ENCODE data around the gene PGGHG. TPM values are rescaled to one million over a fixed set of nuclear protein-coding genes. Genes with fewer than 3 reads are reported as not detected.

The PGGHG gene
- total RNA-seq, 1 donor from 2014 or later = 46.7 TPM

- DNase-seq (ENCODE audit: extremely low spot score in 2 of 2) = peak in 1 of 2 donors; percentile 60
- H3K4me1 ChIP-seq = no peaks in the 10 kb centered on the region
- H3K27ac ChIP-seq = no peak overlapping the region
- no peak for TF ChIP-seq POLR2AphosphoS5 (IDR thresholded peaks at IDR 0.05; ENCODE audit: insufficient read depth in 1 of 2, low read depth in 1 of 2)
- no peak for TF ChIP-seq POLR2A (IDR thresholded peaks at IDR 0.05)
- intact Hi-C loops (cut with DNase I) = loop anchor here (10.0 kb wide), 1 partner anchor 195 kb away; the partner anchor contains the start of gene ANO9
- H3K27me3 ChIP-seq = no peaks in the 10 kb centered on the region
- H3K36me3 ChIP-seq = peaks cover 0 to 76% of the 10 kb centered on the region in 2 donors
- no peak overlapping the region for H3K4me3 ChIP-seq
- H3K9me3 ChIP-seq = no peaks in the 10 kb centered on the region
These were observed 38.7 kb upstream of the PGGHG start for GRCh38 chr11:250274-250673.

DNA sequence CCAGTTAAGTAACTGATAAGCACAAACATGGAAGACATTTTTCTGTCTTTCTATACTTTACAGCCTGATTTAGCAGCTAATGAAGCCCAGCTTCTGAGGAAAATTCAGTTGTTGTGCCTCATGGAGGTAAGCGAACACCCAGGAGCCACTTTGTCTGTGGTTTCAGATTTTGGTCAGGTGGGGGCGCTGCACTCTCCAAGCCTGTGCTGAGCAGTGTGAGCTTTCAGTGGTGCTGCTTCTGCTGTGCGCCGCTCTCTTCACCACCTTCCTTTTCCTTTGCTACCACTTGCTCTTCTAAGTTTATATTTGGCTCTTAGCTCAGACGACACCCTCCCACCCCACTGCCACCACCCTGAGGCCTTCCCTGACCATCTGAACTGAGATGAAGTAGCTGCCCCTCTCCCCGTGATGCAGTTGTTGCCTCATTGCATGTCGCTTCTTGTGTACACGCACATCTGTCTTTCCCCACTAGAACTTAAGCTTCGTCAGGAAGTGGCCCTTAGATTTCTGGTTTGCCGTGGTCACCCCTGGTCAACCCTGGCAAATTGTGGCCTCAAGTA lies 38.1 kb upstream of the PGGHG start:
- Histone ChIP-seq H3K27me3 (no peaks in the 10 kb centered on the region), H3K4me3 (no peak overlapping the region), H3K27ac (no peak overlapping the region), H3K9me3 (no peaks in the 10 kb centered on the region), H3K36me3 (peaks cover 0 to 72% of the 10 kb centered on the region in 2 donors), H3K4me1 (no peaks in the 10 kb centered on the region)
- peak in 2 of 3 experiments; percentile 46 to 53 for TF ChIP-seq CTCF (IDR thresholded peaks at IDR 0.05)
- no peak for TF ChIP-seq POLR2AphosphoS5 (IDR thresholded peaks at IDR 0.05; ENCODE audit: insufficient read depth in 1 of 2, low read depth in 1 of 2)
- no peak for TF ChIP-seq POLR2A (IDR thresholded peaks at IDR 0.05)
- DNase-seq (ENCODE audit: extremely low spot score in 2 of 2) = peak in 1 of 2 donors; percentile 60
- intact Hi-C loops (cut with DNase I) = loop anchor here (10.0 kb wide), 1 partner anchor 194 kb away; the partner anchor contains the start of gene ANO9

DNA sequence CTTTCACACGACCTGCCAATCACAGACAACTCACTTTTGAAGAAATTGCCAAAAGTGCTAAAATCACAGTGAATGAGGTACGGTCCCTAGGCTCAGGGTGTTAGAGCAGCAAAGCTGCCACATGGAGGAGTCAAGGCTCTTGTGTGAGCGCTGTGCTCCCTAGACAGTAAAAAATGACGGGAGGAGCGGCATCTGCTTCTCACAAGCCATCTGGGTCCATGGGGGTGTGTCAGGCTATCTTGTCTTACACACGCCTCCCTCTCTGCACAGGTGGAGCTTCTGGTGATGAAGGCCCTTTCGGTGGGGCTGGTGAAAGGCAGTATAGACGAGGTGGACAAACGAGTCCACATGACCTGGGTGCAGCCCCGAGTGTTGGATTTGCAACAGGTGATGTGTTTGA lies 37.4 kb upstream of the PGGHG start:
- intact Hi-C loops (cut with DNase I) = loop anchor here (10.0 kb wide), 1 partner anchor 193 kb away; the partner anchor contains the start of gene ANO9
- Histone ChIP-seq H3K27ac (no peak overlapping the region), H3K27me3 (no peaks in the 10 kb centered on the region), H3K9me3 (no peaks in the 10 kb centered on the region), H3K4me3 (no peak overlapping the region), H3K36me3 (peaks cover 0 to 65% of the 10 kb centered on the region in 2 donors), H3K4me1 (no peaks in the 10 kb centered on the region)
- no peak for TF ChIP-seq POLR2A (IDR thresholded peaks at IDR 0.05)
- TF ChIP-seq CTCF (IDR thresholded peaks at IDR 0.05) = no peak
- TF ChIP-seq POLR2AphosphoS5 (IDR thresholded peaks at IDR 0.05; ENCODE audit: insufficient read depth in 1 of 2, low read depth in 1 of 2) = no peak
- DNase-seq (ENCODE audit: extremely low spot score in 2 of 2) = no peak

DNA sequence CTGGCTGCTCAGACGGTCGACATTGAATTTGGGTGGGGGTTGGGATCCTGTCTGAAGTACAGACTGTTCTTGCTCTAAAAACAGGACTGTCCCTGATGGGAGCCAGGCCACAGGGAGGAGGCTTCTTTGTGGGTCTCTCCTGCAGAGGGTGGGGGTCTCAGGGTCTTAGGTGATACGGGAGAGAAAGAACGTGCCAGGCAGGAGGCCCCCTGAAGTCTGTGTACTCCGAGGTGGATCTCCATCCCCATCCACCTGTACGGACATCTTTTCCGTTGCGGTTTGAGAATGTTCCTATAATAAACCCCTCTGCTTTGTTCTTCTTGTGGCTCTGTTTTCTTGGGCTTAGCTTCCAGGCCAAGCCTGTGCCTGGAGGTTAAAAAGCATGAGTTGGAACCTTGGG lies 36.3 kb upstream of the PGGHG start:
- intact Hi-C loops (cut with DNase I) = loop anchor here (10.0 kb wide), 1 partner anchor 192 kb away; the partner anchor contains the start of gene ANO9
- TF ChIP-seq POLR2AphosphoS5 (IDR thresholded peaks at IDR 0.05; ENCODE audit: insufficient read depth in 1 of 2, low read depth in 1 of 2) = no peak
- TF ChIP-seq CTCF (IDR thresholded peaks at IDR 0.05) = no peak
- no peak for TF ChIP-seq POLR2A (IDR thresholded peaks at IDR 0.05)
- no peaks in the 10 kb centered on the region for H3K9me3 ChIP-seq
- no peak overlapping the region for H3K4me3 ChIP-seq
- no peak overlapping the region for H3K27ac ChIP-seq
- no peaks in the 10 kb centered on the region for H3K27me3 ChIP-seq
- no peaks in the 10 kb centered on the region for H3K4me1 ChIP-seq
- peaks cover 0 to 54% of the 10 kb centered on the region in 2 donors for H3K36me3 ChIP-seq
- DNase-seq (ENCODE audit: extremely low spot score in 2 of 2) = peak in 1 of 2 donors; percentile 67

DNA sequence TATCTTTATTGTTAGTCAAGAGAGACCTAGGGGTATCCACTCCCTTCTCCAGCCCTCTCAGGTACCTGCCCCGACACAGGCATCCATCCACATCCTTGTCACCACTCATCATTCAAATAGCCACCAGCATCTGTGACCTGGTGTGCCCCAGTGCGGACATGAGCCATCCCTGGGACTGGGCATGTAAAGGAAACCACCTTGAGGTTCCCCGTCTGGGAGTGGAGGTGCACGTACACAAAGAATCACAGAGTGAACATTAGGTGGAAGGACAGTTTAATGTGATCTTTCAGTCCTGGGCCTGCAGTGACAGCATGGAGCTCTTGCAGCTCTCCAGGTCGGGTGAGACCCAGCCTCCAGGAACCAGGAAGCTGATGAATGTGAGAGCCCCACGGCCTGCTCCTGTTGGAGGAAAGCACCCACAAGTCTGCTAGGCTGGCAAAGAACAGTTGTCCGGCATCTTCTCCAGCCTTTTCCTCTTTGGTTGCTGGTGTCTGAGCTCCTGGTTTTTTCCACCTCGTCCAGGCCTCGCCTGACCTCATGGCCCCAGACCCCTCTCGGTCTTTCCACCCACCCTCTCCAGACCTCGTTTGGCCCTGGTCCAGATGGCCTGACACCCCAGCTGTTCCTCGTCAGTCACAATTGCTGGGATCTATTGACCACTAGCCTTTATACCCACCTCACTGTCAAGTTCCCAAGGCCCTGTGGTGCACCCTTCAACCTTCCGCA lies 35.6 kb upstream of the PGGHG start:
- DNase-seq (ENCODE audit: extremely low spot score in 2 of 2) = peak in 1 of 2 donors; percentile 95
- no peak overlapping the region for H3K27ac ChIP-seq
- intact Hi-C loops (cut with DNase I) = loop anchor here (10.0 kb wide), 1 partner anchor 191 kb away; the partner anchor contains the start of gene ANO9
- TF ChIP-seq POLR2AphosphoS5 (IDR thresholded peaks at IDR 0.05; ENCODE audit: insufficient read depth in 1 of 2, low read depth in 1 of 2) (no peak), CTCF (IDR thresholded peaks at IDR 0.05) (no peak), POLR2A (IDR thresholded peaks at IDR 0.05) (no peak)
- no peaks in the 10 kb centered on the region for H3K9me3 ChIP-seq
- no peaks in the 10 kb centered on the region for H3K27me3 ChIP-seq
- H3K4me1 ChIP-seq = no peaks in the 10 kb centered on the region
- no peak overlapping the region for H3K4me3 ChIP-seq
- peaks cover 0 to 47% of the 10 kb centered on the region in 2 donors for H3K36me3 ChIP-seq
